BJ (cell line): ENCODE results near the gene TMEM150A. TPM values are rescaled to one million over a fixed set of nuclear protein-coding genes. Genes with fewer than 3 reads are reported as not detected.

ENCODE experiments used
- CTCF ChIA-PET: fragments of 350-600 bp; formaldehyde crosslinking; extraction: SDS; loops from one replicate; lab custom pipeline; 2021; ENCODE audit warnings: antibody characterized with exemption, inconsistent platforms; lab: Yijun Ruan, JAX
- POLR2A ChIA-PET: fragments of 300-600 bp; sonication (Branson Sonifier 250); formaldehyde crosslinking; extraction: SDS; loops from one replicate; lab custom pipeline; 2021; ENCODE audit warnings: antibody characterized with exemption; lab: Charles Lee
- DNase-seq: peaks from one replicate; pipeline ENCODE4 v3.0.0-alpha.2; 2011; ENCODE audit warnings: low read depth
- H3K27me3 ChIP-seq: 2 replicates; pipeline ENCODE4 v1.6.0; 2011; ENCODE audit warnings: low read length; ENCODE audit not compliant: control insufficient read depth, insufficient read depth
- H3K36me3 ChIP-seq: 2 replicates; pipeline ENCODE4 v1.5.1; 2011; ENCODE audit warnings: low read length; ENCODE audit not compliant: control insufficient read depth, insufficient read depth
- H3K4me3 ChIP-seq: 2 replicates; pipeline ENCODE4 v1.5.1; 2011; ENCODE audit warnings: low read depth, mild to moderate bottlenecking, control low read depth, low read length
- CTCF ChIP-seq: IDR thresholded peaks from 2 replicates; pipeline ENCODE4 v1.5.1; 2011; ENCODE audit warnings: low read depth, mild to moderate bottlenecking, control low read depth, inconsistent platforms, low read length, moderate library complexity; ENCODE audit not compliant: insufficient read depth
- polyA plus RNA-seq: library from polyadenylated mRNA; depleted of rRNA; stranded (reverse); fragments of >200 nt; gene quantifications from 2 replicates; pipeline ENCODE4 v1.2.3, GENCODE V29; 2011

Gene TMEM150A
- polyA plus RNA-seq, 1 experiment = 19.1 TPM

GRCh38 chr2:85613717-85614515 lies 11.4 kb upstream of the TMEM150A start:
- Histone ChIP-seq H3K36me3 (peaks cover 3% of the 10 kb centered on the region; the same call in 1 of the 2 replicates), H3K4me3 (no peak overlapping the region), H3K27me3 (no peaks in the 10 kb centered on the region)
- DNase-seq = no peak
- ChIA-PET POLR2A (no interaction called here), CTCF (no interaction called here)
- TF ChIP-seq CTCF = no peak

GRCh38 chr2:85611705-85612587 lies 9.4 kb upstream of the TMEM150A start, which contains the start of gene C2orf68:
C2orf68 (minus strand) TSS chr2:85612066; CDS start chr2:85611984, 82 bp downstream.
- no peak for TF ChIP-seq CTCF
- CTCF ChIA-PET = interaction anchor here (1.0 to 1.2 kb wide), 2 partner anchors 21 to 223 kb away, joined by 4 to 5 read pairs; no protein-coding TSS in a partner anchor
- H3K4me3 ChIP-seq = peak within 1 kb of the TSS; percentile 96
- POLR2A ChIA-PET = interaction anchor here (0.5 to 1.0 kb wide), 8 partner anchors 9 to 371 kb away, joined by 3 to 6 read pairs (median 4); partner anchors contain the start of genes SH2D6 and TMEM150A
- no peak for DNase-seq
- no peaks in the 10 kb centered on the region for H3K27me3 ChIP-seq
- H3K36me3 ChIP-seq = peaks cover 9% of the 10 kb centered on the region; the same call in 1 of the 2 replicates

- Histone ChIP-seq H3K27me3 (no peaks in the 10 kb centered on the region), H3K36me3 (peaks cover 9% of the 10 kb centered on the region; the same call in 1 of the 2 replicates), H3K4me3 (peak overlapping the region; percentile 96)
- ChIA-PET CTCF (interaction anchor here (1.0 to 1.2 kb wide), 2 partner anchors 20 to 222 kb away, joined by 4 to 5 read pairs; no protein-coding TSS in a partner anchor), POLR2A (interaction anchor here (0.5 to 1.0 kb wide), 7 partner anchors 9 to 192 kb away, joined by 3 to 6 read pairs (median 5); partner anchors contain the start of genes SH2D6 and TMEM150A)
- no peak for DNase-seq
- no peak for TF ChIP-seq CTCF
These were observed 8.8 kb upstream of the TMEM150A start for GRCh38 chr2:85611217-85611704.

- no peak for TF ChIP-seq CTCF
- ChIA-PET POLR2A (interaction anchor here (0.7 kb wide), 1 partner anchor 50 kb away, joined by 3 read pairs; no protein-coding TSS in a partner anchor), CTCF (interaction anchor here (1.2 to 1.7 kb wide), 2 partner anchors 186 to 188 kb away, joined by 3 to 4 read pairs; no protein-coding TSS in a partner anchor)
- peaks cover 9% of the 10 kb centered on the region; the same call in 1 of the 2 replicates for H3K36me3 ChIP-seq
- no peak for DNase-seq
- H3K27me3 ChIP-seq = no peaks in the 10 kb centered on the region
- no peak overlapping the region for H3K4me3 ChIP-seq
These were observed 5.0 kb upstream of the TMEM150A start for GRCh38 chr2:85607268-85608215.
